ENCODE results near the gene ZBTB16.

The ZBTB16 gene

GRCh38 chr11:114031967-114032320 is 27.6 kb upstream of the ZBTB16 start:
- H3K4me3 ChIP-seq (replicated peaks; ENCODE audit: low read depth, low read length) = no peak overlapping the region
- DNase-seq (ENCODE audit: extremely low read depth, low read depth) = no peak
- TF ChIP-seq, protein P1, sequence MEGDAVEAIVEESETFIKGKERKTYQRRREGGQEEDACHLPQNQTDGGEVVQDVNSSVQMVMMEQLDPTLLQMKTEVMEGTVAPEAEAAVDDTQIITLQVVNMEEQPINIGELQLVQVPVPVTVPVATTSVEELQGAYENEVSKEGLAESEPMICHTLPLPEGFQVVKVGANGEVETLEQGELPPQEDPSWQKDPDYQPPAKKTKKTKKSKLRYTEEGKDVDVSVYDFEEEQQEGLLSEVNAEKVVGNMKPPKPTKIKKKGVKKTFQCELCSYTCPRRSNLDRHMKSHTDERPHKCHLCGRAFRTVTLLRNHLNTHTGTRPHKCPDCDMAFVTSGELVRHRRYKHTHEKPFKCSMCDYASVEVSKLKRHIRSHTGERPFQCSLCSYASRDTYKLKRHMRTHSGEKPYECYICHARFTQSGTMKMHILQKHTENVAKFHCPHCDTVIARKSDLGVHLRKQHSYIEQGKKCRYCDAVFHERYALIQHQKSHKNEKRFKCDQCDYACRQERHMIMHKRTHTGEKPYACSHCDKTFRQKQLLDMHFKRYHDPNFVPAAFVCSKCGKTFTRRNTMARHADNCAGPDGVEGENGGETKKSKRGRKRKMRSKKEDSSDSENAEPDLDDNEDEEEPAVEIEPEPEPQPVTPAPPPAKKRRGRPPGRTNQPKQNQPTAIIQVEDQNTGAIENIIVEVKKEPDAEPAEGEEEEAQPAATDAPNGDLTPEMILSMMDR (IDR thresholded peaks at IDR 0.05; ENCODE audit: low read depth, low read length, missing control alignments) = no peak

DNA sequence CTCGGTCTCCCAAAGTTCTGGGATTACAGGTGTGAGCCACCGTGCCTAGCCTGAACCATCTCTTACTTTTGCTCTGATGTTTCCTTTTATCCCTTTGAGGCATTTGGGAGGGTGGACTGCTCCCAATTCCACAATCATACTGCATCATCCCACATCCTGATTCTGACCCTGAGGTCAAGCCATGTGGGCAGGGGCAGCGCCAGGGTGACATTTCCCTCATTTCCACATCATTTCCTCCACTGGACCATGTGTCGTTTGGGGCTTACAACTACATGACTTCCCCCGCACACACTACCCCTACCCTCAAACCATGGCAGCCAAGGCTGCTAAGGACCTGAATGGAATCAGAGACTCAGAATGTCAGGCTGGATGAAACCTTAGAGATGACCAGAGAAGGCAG is 26.4 kb upstream of the ZBTB16 start:
- H3K4me3 ChIP-seq (replicated peaks; ENCODE audit: low read depth, low read length) = no peak overlapping the region
- TF ChIP-seq, protein P1 (IDR thresholded peaks at IDR 0.05; ENCODE audit: low read depth, low read length, missing control alignments) = no peak
- DNase-seq (ENCODE audit: extremely low read depth, low read depth) = no peak

DNA sequence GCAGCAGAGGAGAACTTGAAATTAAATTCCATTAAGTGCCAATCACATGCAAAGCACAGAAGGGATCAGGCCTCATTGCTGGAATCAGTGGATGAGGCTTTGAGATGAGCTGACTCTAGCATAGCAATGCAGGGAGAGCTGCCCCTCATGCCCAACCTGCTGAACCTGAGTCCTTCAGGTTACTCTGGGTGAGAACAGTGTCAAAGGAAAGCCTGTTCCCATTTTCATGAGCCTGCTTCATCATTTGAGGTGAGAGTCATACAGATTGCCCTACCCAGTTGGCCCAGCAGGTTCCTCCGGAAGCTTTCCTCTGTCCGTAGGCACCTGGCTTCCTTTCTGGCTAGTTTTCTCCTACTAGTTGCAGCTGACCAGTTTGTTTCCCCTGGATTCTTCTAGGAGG is 25.9 kb upstream of the ZBTB16 start:
- no peak overlapping the region for H3K4me3 ChIP-seq (replicated peaks; ENCODE audit: low read depth, low read length)
- TF ChIP-seq, protein P1 (IDR thresholded peaks at IDR 0.05; ENCODE audit: low read depth, low read length, missing control alignments) = no peak
- no peak for DNase-seq (ENCODE audit: extremely low read depth, low read depth)

- DNase-seq (ENCODE audit: extremely low read depth, low read depth) = no peak
- no peak overlapping the region for H3K4me3 ChIP-seq (replicated peaks; ENCODE audit: low read depth, low read length)
- TF ChIP-seq, protein P1 (IDR thresholded peaks at IDR 0.05; ENCODE audit: low read depth, low read length, missing control alignments) = no peak
Measured at GRCh38 chr11:114034956-114035355, 24.6 kb upstream of the ZBTB16 start.

- TF ChIP-seq, protein P1 (IDR thresholded peaks at IDR 0.05; ENCODE audit: low read depth, low read length, missing control alignments) = peak; percentile 68
- DNase-seq (ENCODE audit: extremely low read depth, low read depth) = no peak
- no peak overlapping the region for H3K4me3 ChIP-seq (replicated peaks; ENCODE audit: low read depth, low read length)
Measured at GRCh38 chr11:114036147-114036811, 23.2 kb upstream of the ZBTB16 start.

GRCh38 chr11:114036958-114037357 is 22.6 kb upstream of the ZBTB16 start:
- TF ChIP-seq, protein P1 (IDR thresholded peaks at IDR 0.05; ENCODE audit: low read depth, low read length, missing control alignments) = no peak
- no peak for DNase-seq (ENCODE audit: extremely low read depth, low read depth)
- H3K4me3 ChIP-seq (replicated peaks; ENCODE audit: low read depth, low read length) = no peak overlapping the region

- TF ChIP-seq, protein P1 (IDR thresholded peaks at IDR 0.05; ENCODE audit: low read depth, low read length, missing control alignments) = no peak
- H3K4me3 ChIP-seq (replicated peaks; ENCODE audit: low read depth, low read length) = no peak overlapping the region
- no peak for DNase-seq (ENCODE audit: extremely low read depth, low read depth)
Measured at GRCh38 chr11:114039551-114039950, 20.0 kb upstream of the ZBTB16 start.

All from HFF-Myc (cell line).